Activated CD4-positive, alpha-beta memory T cell treated with anti-CD3 and anti-CD28 coated beads, Interleukin-2, amount 10 ng/mL, durations not matched to agents 7 days and 5 days (primary cell): ENCODE results near the gene ZFYVE21. TPM values are rescaled to one million over a fixed set of nuclear protein-coding genes. Genes with fewer than 3 reads are reported as not detected.
A peak's percentile ranks its signal among the peaks of the same experiment; 100 is the strongest.

Experiments
- CTCF ChIA-PET: fragments of 350-600 bp; sonication (Branson Sonifier 250); formaldehyde crosslinking; loops from one replicate; lab custom pipeline; 2021; ENCODE audit warnings: antibody characterized with exemption, inconsistent platforms; lab: Charles Lee
- POLR2A ChIA-PET: fragments of 350-600 bp; sonication (Branson Sonifier 250); formaldehyde crosslinking; loops from one replicate; lab custom pipeline; 2021; ENCODE audit warnings: antibody characterized with exemption; lab: Charles Lee
- DNase-seq: peaks from one replicate; pipeline ENCODE4 v3.0.0-alpha.2; 2020
- H3K27ac Mint-ChIP-seq: one replicate; pipeline ENCODE4 v1.8.0; 2021; ENCODE audit warnings: mild to moderate bottlenecking, mixed read lengths
- H3K27me3 Mint-ChIP-seq: one replicate; pipeline ENCODE4 v1.8.0; 2021; ENCODE audit warnings: mixed read lengths
- H3K36me3 Mint-ChIP-seq: one replicate; pipeline ENCODE4 v1.8.0; 2021; ENCODE audit warnings: low read depth, mixed read lengths
- H3K4me1 Mint-ChIP-seq: one replicate; pipeline ENCODE4 v1.8.0; 2021; ENCODE audit warnings: mixed read lengths
- H3K4me3 Mint-ChIP-seq: one replicate; pipeline ENCODE4 v1.8.0; 2021; ENCODE audit warnings: mild to moderate bottlenecking, mixed read lengths
- H3K9me3 Mint-ChIP-seq: one replicate; pipeline ENCODE4 v1.8.0; 2021; ENCODE audit warnings: mixed read lengths
- total RNA-seq, 2 experiments: library from RNA; stranded (reverse); gene quantifications; one replicate each; pipeline ENCODE4 v1.2.3, GENCODE V29; 2021

ZFYVE21 gene
- total RNA-seq, 2 experiments from 2014 or later, result 17.4 to 17.8 TPM

GRCh38 chr14:103740991-103741689 is 25.5 kb downstream of the ZFYVE21 start:
- Mint-ChIP-seq H3K9me3 (no peaks in the 10 kb centered on the region), H3K4me1 (no peaks in the 10 kb centered on the region), H3K27ac (no peak overlapping the region), H3K36me3 (no peaks in the 10 kb centered on the region), H3K4me3 (no peak overlapping the region), H3K27me3 (no peaks in the 10 kb centered on the region)
- ChIA-PET CTCF (no interaction called here), POLR2A (interaction anchor here (1.4 kb wide), 1 partner anchor 25 kb away, joined by 5 read pairs; the partner anchor contains the start of gene ZFYVE21)
- DNase-seq, result no peak

- no peaks in the 10 kb centered on the region for H3K36me3 Mint-ChIP-seq
- DNase-seq, result no peak
- ChIA-PET POLR2A (interaction anchor here (1.4 kb wide), 1 partner anchor 26 kb away, joined by 5 read pairs; the partner anchor contains the start of gene ZFYVE21), CTCF (no interaction called here)
- no peaks in the 10 kb centered on the region for H3K9me3 Mint-ChIP-seq
- no peaks in the 10 kb centered on the region for H3K27me3 Mint-ChIP-seq
- no peak overlapping the region for H3K27ac Mint-ChIP-seq
- no peaks in the 10 kb centered on the region for H3K4me1 Mint-ChIP-seq
- H3K4me3 Mint-ChIP-seq, result no peak overlapping the region
These were observed 26.3 kb downstream of the ZFYVE21 start for GRCh38 chr14:103741876-103742275.

GRCh38 chr14:103742499-103743255 is 27.1 kb downstream of the ZFYVE21 start:
- no peak for DNase-seq

GRCh38 chr14:103743691-103744090 is 28.1 kb downstream of the ZFYVE21 start:
- Mint-ChIP-seq H3K9me3 (no peaks in the 10 kb centered on the region), H3K4me3 (no peak overlapping the region), H3K36me3 (no peaks in the 10 kb centered on the region), H3K27me3 (no peaks in the 10 kb centered on the region), H3K4me1 (peaks cover 8% of the 10 kb centered on the region), H3K27ac (no peak overlapping the region)
- ChIA-PET CTCF (interaction anchor here (1.2 kb wide), 1 partner anchor 11 kb away, joined by 3 read pairs; no protein-coding TSS in a partner anchor), POLR2A (no interaction called here)
- DNase-seq, result no peak

More at GRCh38 chr14:103742499-103743255, 27.1 kb downstream of the ZFYVE21 start:
- no peak overlapping the region for H3K4me3 Mint-ChIP-seq
- H3K4me1 Mint-ChIP-seq, result no peaks in the 10 kb centered on the region
- POLR2A ChIA-PET, result interaction anchor here (0.5 kb wide), 1 partner anchor 218 kb away, joined by 3 read pairs; no protein-coding TSS in a partner anchor
- no peaks in the 10 kb centered on the region for H3K27me3 Mint-ChIP-seq
- H3K36me3 Mint-ChIP-seq, result no peaks in the 10 kb centered on the region
- no peak overlapping the region for H3K27ac Mint-ChIP-seq
- CTCF ChIA-PET, result interaction anchor here (0.6 to 1.2 kb wide), 2 partner anchors 10 to 166 kb away, joined by 3 read pairs; no protein-coding TSS in a partner anchor
- no peaks in the 10 kb centered on the region for H3K9me3 Mint-ChIP-seq

GRCh38 chr14:103744621-103745395 is 29.2 kb downstream of the ZFYVE21 start:
- DNase-seq, result no peak
- Mint-ChIP-seq H3K36me3 (peaks cover 2% of the 10 kb centered on the region), H3K4me3 (no peak overlapping the region), H3K27me3 (no peaks in the 10 kb centered on the region), H3K27ac (no peak overlapping the region), H3K9me3 (no peaks in the 10 kb centered on the region), H3K4me1 (peaks cover 12% of the 10 kb centered on the region)
- POLR2A ChIA-PET, result no interaction called here
- CTCF ChIA-PET, result no interaction called here

- Mint-ChIP-seq H3K9me3 (no peaks in the 10 kb centered on the region), H3K4me1 (peaks cover 12% of the 10 kb centered on the region), H3K4me3 (no peak overlapping the region), H3K27me3 (no peaks in the 10 kb centered on the region), H3K36me3 (peaks cover 2% of the 10 kb centered on the region), H3K27ac (no peak overlapping the region)
- ChIA-PET CTCF (no interaction called here), POLR2A (no interaction called here)
- no peak for DNase-seq
These were observed 29.8 kb downstream of the ZFYVE21 start for GRCh38 chr14:103745424-103745823.

- H3K4me3 Mint-ChIP-seq, result no peak overlapping the region
- H3K27me3 Mint-ChIP-seq, result no peaks in the 10 kb centered on the region
- H3K9me3 Mint-ChIP-seq, result no peaks in the 10 kb centered on the region
- POLR2A ChIA-PET, result no interaction called here
- DNase-seq, result no peak
- CTCF ChIA-PET, result no interaction called here
- H3K4me1 Mint-ChIP-seq, result peaks cover 12% of the 10 kb centered on the region
- H3K36me3 Mint-ChIP-seq, result peaks cover 2% of the 10 kb centered on the region
- H3K27ac Mint-ChIP-seq, result no peak overlapping the region
These were observed 31.1 kb downstream of the ZFYVE21 start for GRCh38 chr14:103746701-103747100.

- DNase-seq, result peak; percentile 69
- no peak overlapping the region for H3K4me3 Mint-ChIP-seq
- no peaks in the 10 kb centered on the region for H3K9me3 Mint-ChIP-seq
- peaks cover 13% of the 10 kb centered on the region for H3K4me1 Mint-ChIP-seq
- H3K27me3 Mint-ChIP-seq, result no peaks in the 10 kb centered on the region
- ChIA-PET CTCF (no interaction called here), POLR2A (interaction anchor here (0.9 kb wide), 2 partner anchors 15 to 33 kb away, joined by 3 read pairs; partner anchors contain the start of genes XRCC3 and ZFYVE21)
- H3K27ac Mint-ChIP-seq, result no peak overlapping the region
- peaks cover 2% of the 10 kb centered on the region for H3K36me3 Mint-ChIP-seq
These were observed 32.9 kb downstream of the ZFYVE21 start for GRCh38 chr14:103748534-103748857.

- no peaks in the 10 kb centered on the region for H3K27me3 Mint-ChIP-seq
- ChIA-PET POLR2A (no interaction called here), CTCF (no interaction called here)
- no peak for DNase-seq
- no peak overlapping the region for H3K4me3 Mint-ChIP-seq
- H3K36me3 Mint-ChIP-seq, result peaks cover 2% of the 10 kb centered on the region
- H3K9me3 Mint-ChIP-seq, result no peaks in the 10 kb centered on the region
- H3K4me1 Mint-ChIP-seq, result peaks cover 13% of the 10 kb centered on the region
- H3K27ac Mint-ChIP-seq, result no peak overlapping the region
These were observed 33.8 kb downstream of the ZFYVE21 start for GRCh38 chr14:103749452-103749851.

- Mint-ChIP-seq H3K9me3 (no peaks in the 10 kb centered on the region), H3K27me3 (no peaks in the 10 kb centered on the region), H3K36me3 (peaks cover 2% of the 10 kb centered on the region), H3K27ac (no peak overlapping the region), H3K4me1 (peaks cover 13% of the 10 kb centered on the region), H3K4me3 (no peak overlapping the region)
- no peak for DNase-seq
- POLR2A ChIA-PET, result no interaction called here
- CTCF ChIA-PET, result no interaction called here
These were observed 34.2 kb downstream of the ZFYVE21 start for GRCh38 chr14:103749860-103750259.

GRCh38 chr14:103753774-103754173 is 38.2 kb downstream of the ZFYVE21 start:
- ChIA-PET POLR2A (no interaction called here), CTCF (no interaction called here)
- Mint-ChIP-seq H3K27me3 (no peaks in the 10 kb centered on the region), H3K36me3 (peaks cover 2% of the 10 kb centered on the region), H3K4me1 (peaks cover 5% of the 10 kb centered on the region), H3K9me3 (no peaks in the 10 kb centered on the region), H3K4me3 (no peak overlapping the region), H3K27ac (no peak overlapping the region)
- DNase-seq, result no peak

GRCh38 chr14:103755060-103755459 is 39.5 kb downstream of the ZFYVE21 start:
- Mint-ChIP-seq H3K36me3 (no peaks in the 10 kb centered on the region), H3K4me3 (no peak overlapping the region), H3K27ac (no peak overlapping the region), H3K4me1 (peaks cover 2% of the 10 kb centered on the region), H3K27me3 (no peaks in the 10 kb centered on the region), H3K9me3 (no peaks in the 10 kb centered on the region)
- ChIA-PET CTCF (no interaction called here), POLR2A (no interaction called here)
- DNase-seq, result no peak
